ENCODE data around the gene VPS16.

GRCh38 chr20:2903686-2904085 lies 63.1 kb downstream of the VPS16 start:
- TF ChIP-seq CTCF (IDR thresholded peaks at IDR 0.05; ENCODE audit: insufficient read depth, low read depth, low read length) = no peak
- no peak for TF ChIP-seq EZH2 (IDR thresholded peaks at IDR 0.05; ENCODE audit: insufficient read depth, low read length)

Data from astrocyte (in vitro differentiated cells and primary cell).